AG04449 (cell line): Measurements from ENCODE around the gene STUB1.

ENCODE experiments used
- CTCF ChIA-PET: fragments of 350-600 bp; formaldehyde crosslinking; extraction: SDS; loops from one replicate; lab custom pipeline; 2021; ENCODE audit warnings: antibody characterized with exemption; lab: Yijun Ruan, JAX
- POLR2A ChIA-PET: fragments of 400-600, 350-600 bp; formaldehyde crosslinking; extraction: SDS; loops from one replicate; lab custom pipeline; 2020; ENCODE audit warnings: antibody characterized with exemption, inconsistent platforms; lab: Yijun Ruan, JAX
- DNase-seq: peaks from one replicate; pipeline ENCODE4 v3.0.0-alpha.2; 2010; ENCODE audit warnings: low read depth, low spot score
- H3K4me3 ChIP-seq: 2 replicates; pipeline ENCODE4 v1.5.1; 2011; ENCODE audit warnings: low read depth, mild to moderate bottlenecking, control low read depth, low read length
- TF ChIP-seq, protein P1 (sequence below): IDR thresholded peaks from one replicate; pipeline ENCODE4 v1.5.1; 2011; ENCODE audit warnings: mild to moderate bottlenecking, moderate library complexity, low read length, control low read depth, inconsistent platforms; ENCODE audit not compliant: insufficient read depth; ENCODE audit errors: missing control alignments

STUB1 gene

DNA sequence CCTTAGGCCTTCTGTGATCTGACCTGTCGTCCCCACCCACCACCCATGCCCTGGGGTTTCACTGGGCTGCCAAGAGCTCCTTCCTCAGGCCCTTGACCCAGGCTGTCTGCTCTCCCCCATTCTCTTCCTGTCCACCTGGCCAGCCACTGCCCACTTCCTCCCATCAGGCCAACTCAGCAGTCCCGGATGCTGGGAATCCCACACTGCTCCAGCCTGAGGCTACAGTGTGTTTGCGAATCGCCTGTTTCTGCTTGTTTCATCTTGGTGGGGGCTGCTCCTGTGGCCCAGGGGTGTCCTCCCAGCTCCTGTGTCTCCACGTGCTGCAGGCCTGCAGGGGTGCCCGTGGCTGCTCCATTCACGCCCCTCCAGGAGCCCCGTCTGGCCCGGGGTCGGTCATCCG lies 33.9 kb downstream of the STUB1 start:
- no peak for DNase-seq
- CTCF ChIA-PET, result interaction anchor here (1.0 to 10.1 kb wide), 8 partner anchors 12 to 385 kb away, joined by 3 to 210 read pairs (median 29); partner anchors contain the start of genes CCDC78, CHTF18, CIAO3 and HAGHL
- no peak overlapping the region for H3K4me3 ChIP-seq

DNA sequence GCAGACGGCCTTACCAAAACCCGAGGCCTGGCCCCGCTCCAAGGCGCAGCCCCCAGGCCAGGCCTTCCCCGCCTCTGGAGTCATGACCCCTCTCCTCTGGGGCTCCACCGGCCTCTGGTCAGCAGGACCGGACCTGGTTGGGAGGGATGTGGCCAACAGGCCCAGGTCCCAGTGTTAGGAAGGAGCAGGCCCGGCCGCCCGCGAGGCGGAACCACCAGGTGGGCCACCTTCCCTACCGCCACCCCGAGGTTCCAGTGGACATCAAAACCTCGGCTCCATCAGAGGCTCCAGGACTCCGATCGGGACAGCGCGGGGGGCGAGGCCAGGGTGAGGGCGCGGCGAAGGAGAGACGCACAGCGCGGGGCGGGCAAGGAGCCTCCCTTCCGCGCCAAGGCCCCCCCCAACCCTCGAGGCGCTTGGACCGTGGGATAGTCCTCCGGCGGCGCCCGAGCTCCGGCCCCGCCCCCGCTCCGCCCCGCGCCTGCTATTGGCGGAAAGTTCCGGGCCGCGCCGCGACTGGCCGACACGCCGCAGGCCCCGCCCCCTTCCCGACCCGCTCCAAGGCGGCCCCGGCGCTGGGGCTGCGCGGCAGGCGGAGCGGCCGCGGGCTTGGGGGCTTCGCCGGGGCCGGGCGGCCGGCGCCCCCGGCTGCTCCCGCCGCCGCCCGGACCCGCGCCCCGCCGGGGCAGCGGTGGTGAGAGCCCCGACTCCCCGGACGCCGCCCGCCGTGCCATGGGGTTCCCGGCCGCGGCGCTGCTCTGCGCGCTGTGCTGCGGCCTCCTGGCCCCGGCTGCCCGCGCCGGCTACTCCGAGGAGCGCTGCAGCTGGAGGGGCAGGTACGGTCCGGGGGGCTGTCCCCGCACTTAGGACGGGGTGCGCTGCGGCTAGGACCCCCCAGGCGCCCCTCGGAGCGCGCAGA lies 34.6 kb downstream of the STUB1 start, which contains the start of gene METRN:
Gene METRN, plus strand, starts transcription at position 561 of the 919 bp plus-strand sequence. Its CDS starts 172 bp downstream, at position 733.
- TF ChIP-seq, protein P1, sequence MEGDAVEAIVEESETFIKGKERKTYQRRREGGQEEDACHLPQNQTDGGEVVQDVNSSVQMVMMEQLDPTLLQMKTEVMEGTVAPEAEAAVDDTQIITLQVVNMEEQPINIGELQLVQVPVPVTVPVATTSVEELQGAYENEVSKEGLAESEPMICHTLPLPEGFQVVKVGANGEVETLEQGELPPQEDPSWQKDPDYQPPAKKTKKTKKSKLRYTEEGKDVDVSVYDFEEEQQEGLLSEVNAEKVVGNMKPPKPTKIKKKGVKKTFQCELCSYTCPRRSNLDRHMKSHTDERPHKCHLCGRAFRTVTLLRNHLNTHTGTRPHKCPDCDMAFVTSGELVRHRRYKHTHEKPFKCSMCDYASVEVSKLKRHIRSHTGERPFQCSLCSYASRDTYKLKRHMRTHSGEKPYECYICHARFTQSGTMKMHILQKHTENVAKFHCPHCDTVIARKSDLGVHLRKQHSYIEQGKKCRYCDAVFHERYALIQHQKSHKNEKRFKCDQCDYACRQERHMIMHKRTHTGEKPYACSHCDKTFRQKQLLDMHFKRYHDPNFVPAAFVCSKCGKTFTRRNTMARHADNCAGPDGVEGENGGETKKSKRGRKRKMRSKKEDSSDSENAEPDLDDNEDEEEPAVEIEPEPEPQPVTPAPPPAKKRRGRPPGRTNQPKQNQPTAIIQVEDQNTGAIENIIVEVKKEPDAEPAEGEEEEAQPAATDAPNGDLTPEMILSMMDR, result no peak
- peak within 1 kb of the TSS; percentile 65 for H3K4me3 ChIP-seq
- ChIA-PET POLR2A (interaction anchor here (1.0 kb wide), 2 partner anchors 9 to 70 kb away, joined by 3 to 4 read pairs; no protein-coding TSS in a partner anchor), CTCF (interaction anchor here (0.5 to 10.1 kb wide), 11 partner anchors 7 to 385 kb away, joined by 3 to 210 read pairs (median 4); partner anchors contain the start of genes CCDC78, CHTF18, CIAO3 and HAGHL)
- no peak for DNase-seq

More for the DNA sequence above, 33.9 kb downstream of the STUB1 start:
- TF ChIP-seq, protein P1, result no peak
- POLR2A ChIA-PET, result no interaction called here

DNA sequence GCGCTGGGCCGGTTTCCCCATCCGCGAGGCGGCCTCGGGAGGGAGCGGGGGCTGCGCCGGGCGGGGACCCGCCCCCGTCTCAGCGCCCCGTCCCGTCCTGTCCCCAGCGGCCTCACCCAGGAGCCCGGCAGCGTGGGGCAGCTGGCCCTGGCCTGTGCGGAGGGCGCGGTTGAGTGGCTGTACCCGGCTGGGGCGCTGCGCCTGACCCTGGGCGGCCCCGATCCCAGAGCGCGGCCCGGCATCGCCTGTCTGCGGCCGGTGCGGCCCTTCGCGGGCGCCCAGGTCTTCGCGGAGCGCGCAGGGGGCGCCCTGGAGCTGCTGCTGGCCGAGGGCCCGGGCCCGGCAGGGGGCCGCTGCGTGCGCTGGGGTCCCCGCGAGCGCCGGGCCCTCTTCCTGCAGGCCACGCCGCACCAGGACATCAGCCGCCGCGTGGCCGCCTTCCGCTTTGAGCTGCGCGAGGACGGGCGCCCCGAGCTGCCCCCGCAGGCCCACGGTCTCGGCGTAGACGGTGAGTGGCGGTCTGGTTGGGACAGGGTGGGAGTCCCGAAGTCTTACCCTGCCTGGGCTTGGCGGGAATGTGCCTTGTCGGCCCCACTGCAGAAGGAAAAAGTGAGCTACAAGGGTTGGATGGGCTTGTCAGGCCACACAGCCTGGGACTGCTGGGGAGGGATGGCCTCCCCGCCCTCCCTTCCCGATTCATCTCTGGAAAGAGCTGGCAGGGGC lies 35.4 kb downstream of the STUB1 start:
- H3K4me3 ChIP-seq, result peak overlapping the region; percentile 65
- no peak for DNase-seq
- CTCF ChIA-PET, result interaction anchor here (0.5 to 10.1 kb wide), 13 partner anchors 8 to 340 kb away, joined by 3 to 210 read pairs (median 5); partner anchors contain the start of genes CCDC78, CHTF18, CIAO3 and HAGHL
- TF ChIP-seq, protein P1, result peak; percentile 12
- POLR2A ChIA-PET, result interaction anchor here (0.6 to 1.1 kb wide), 5 partner anchors 9 to 69 kb away, joined by 3 to 6 read pairs (median 4); partner anchors contain the start of gene STUB1

DNA sequence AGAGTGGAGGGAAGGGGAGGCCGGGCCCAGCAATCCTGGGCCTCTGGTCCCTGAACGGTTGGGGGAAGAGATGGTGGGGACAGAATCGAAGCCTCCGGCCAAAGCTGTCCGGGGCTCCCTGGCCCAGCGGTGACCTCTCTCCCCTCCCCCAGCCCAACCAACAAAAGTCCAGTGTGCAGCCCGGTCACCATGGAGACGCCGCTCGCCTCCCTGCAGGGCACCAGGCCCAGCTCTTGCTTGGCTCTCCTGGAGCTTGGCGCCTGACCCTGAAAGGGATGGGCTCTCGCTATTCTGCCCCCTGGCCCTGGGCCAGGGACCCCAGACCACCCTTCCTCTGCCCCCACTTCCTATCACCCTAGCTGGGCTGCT lies 36.0 kb downstream of the STUB1 start:
- DNase-seq, result no peak
- TF ChIP-seq, protein P1, result no peak
- POLR2A ChIA-PET, result interaction anchor here (0.6 to 1.1 kb wide), 3 partner anchors 9 to 36 kb away, joined by 3 to 6 read pairs (median 4); partner anchors contain the start of gene STUB1
- peak overlapping the region; percentile 65 for H3K4me3 ChIP-seq
- CTCF ChIA-PET, result interaction anchor here (0.8 to 10.1 kb wide), 13 partner anchors 9 to 339 kb away, joined by 3 to 210 read pairs (median 5); partner anchors contain the start of genes CCDC78, CHTF18, CIAO3 and HAGHL

DNA sequence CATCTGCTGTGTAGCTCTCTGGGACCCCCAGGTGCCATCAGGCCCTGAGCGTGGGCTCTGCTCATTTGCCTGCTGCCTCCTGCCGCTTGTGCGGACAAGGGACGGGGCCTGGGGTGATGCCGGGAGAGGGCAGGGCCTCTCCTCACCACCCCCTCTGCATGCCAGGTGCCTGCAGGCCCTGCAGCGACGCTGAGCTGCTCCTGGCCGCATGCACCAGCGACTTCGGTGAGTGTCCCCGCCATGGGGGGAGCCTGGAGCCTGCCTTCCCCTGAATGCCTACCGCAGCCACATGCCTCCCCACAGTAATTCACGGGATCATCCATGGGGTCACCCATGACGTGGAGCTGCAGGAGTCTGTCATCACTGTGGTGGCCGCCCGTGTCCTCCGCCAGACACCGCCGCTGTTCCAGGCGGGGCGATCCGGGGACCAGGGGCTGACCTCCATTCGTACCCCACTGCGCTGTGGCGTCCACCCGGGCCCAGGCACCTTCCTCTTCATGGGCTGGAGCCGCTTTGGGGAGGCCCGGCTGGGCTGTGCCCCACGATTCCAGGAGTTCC lies 36.6 kb downstream of the STUB1 start:
- DNase-seq, result no peak
- peak overlapping the region; percentile 65; the same call in 1 of the 2 replicates for H3K4me3 ChIP-seq
- TF ChIP-seq, protein P1, result no peak
- ChIA-PET POLR2A (no interaction called here), CTCF (interaction anchor here (0.8 to 10.1 kb wide), 7 partner anchors 10 to 339 kb away, joined by 3 to 210 read pairs (median 5); partner anchors contain the start of genes CCDC78, CHTF18, HAGHL and RPUSD1)
